Keratinocyte (primary cell): ENCODE measurements around the gene USP44.

Source experiments
- EZH2 ChIP-seq: IDR thresholded peaks from one replicate; pipeline ENCODE4 v1.6.1; 2012; ENCODE audit warnings: inconsistent platforms, mild to moderate bottlenecking, low read length, moderate library complexity
- TF ChIP-seq, protein P1 (sequence below), 3 experiments: IDR thresholded peaks in 1 of 3; conservative IDR thresholded peaks in 1 of 3; optimal IDR thresholded peaks in 1 of 3; 2 replicates in 2 of 3; 3 replicates in 1 of 3; pipeline versions ENCODE3 to v1.5.1; 2011; ENCODE audit warnings: low read length in 3 of 3, mild to moderate bottlenecking in 3 of 3, moderate library complexity in 2 of 3, control low read depth in 1 of 3, inconsistent platforms in 1 of 3; ENCODE audit not compliant: insufficient read depth in 2 of 3; ENCODE audit errors: extremely low read depth in 1 of 3

DNA sequence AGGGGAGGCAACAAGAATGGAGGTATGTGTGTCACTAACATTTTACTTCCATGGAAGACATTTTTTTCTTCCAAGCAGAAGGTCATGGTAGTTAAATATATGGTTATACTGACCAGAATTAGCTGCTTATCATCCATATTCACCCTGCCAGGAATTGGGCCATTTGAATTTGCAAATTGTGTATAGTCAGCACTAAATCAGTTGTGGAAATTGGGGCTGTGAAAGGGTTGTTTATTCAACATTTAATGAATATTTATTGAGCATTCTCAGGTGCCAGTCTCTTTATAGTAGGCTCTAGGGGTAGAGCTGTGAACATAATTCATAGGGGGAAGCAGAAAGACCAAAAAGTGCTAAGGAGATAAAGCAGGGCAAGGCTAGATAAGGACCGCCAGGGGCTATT, 39.3 kb downstream of the USP44 start:
- TF ChIP-seq, protein P1, sequence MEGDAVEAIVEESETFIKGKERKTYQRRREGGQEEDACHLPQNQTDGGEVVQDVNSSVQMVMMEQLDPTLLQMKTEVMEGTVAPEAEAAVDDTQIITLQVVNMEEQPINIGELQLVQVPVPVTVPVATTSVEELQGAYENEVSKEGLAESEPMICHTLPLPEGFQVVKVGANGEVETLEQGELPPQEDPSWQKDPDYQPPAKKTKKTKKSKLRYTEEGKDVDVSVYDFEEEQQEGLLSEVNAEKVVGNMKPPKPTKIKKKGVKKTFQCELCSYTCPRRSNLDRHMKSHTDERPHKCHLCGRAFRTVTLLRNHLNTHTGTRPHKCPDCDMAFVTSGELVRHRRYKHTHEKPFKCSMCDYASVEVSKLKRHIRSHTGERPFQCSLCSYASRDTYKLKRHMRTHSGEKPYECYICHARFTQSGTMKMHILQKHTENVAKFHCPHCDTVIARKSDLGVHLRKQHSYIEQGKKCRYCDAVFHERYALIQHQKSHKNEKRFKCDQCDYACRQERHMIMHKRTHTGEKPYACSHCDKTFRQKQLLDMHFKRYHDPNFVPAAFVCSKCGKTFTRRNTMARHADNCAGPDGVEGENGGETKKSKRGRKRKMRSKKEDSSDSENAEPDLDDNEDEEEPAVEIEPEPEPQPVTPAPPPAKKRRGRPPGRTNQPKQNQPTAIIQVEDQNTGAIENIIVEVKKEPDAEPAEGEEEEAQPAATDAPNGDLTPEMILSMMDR (optimal IDR thresholded peaks at IDR 0.05 in 1 of 3, IDR thresholded peaks at IDR 0.05 in 1 of 3, conservative IDR thresholded peaks at IDR 0.05 in 1 of 3; ENCODE audit: extremely low read depth in 1 of 3, insufficient read depth in 2 of 3, low read length in 3 of 3) = no peak
- TF ChIP-seq EZH2 = no peak
